Daoy (cell line): ENCODE measurements around the gene DAB2IP. TPM values are rescaled to one million over a fixed set of nuclear protein-coding genes. Genes with fewer than 3 reads are reported as not detected.
A peak's percentile ranks its signal among the peaks of the same experiment; 100 is the strongest.

Experiments used
- DNase-seq: peaks from one replicate; pipeline ENCODE4 v3.0.0-alpha.2; 2015; ENCODE audit warnings: low read depth
- total RNA-seq: library from RNA; depleted of rRNA; stranded (reverse); fragments of >200 nt; shearing (Covaris generic); gene quantifications from 2 replicates; pipeline ENCODE4 v1.2.3, GENCODE V29; 2014

The DAB2IP gene
- total RNA-seq, 1 experiment from 2014 or later: 15.9 TPM

DNA sequence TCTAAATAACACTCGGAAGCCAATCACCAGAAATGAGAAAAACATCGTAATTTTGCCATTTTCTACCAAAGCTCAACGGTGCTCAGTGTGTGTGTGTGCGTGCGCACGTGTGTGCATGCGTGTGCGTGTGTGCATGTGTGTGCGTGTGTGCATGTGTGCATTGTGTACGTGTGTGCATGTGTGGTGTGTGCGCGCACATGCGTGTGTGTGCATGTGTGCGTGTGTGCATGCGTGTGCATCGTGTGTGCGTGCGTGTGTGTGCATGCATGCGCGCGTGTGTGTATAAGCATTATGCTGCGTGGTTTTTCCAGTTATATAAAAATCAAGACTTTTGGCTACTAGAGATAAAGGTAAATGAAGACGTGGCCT lies 165.0 kb downstream of the DAB2IP start:
- no peak for DNase-seq

DNA sequence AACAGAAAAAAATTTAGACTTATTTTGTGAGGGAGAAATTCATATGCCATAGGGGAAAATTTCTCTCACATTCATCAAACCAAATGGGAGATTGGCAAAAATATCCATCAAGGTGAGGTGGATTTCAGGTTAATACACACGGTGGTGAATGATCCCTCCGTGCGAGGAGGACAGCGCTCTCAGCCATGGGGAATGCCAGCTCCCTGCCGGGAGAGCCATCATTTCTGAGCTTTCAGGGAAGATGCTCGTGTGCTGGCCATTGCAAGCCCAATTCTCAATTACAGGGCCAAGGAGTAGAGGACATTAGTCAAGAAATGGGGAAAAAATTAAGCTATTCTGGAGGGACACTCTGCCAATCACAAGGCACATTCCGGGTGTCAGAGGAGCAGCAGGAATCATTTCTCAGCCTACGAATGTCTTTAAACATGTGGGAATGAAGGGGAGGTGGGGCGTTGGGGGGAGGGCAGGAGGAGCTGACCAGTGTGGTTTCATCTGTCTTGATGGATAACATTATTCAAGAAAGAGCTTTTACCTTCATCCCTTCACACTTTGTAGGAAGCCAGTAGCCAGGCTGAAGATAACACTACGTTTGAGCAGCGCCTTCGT lies 165.5 kb downstream of the DAB2IP start:
- no peak for DNase-seq

DNA sequence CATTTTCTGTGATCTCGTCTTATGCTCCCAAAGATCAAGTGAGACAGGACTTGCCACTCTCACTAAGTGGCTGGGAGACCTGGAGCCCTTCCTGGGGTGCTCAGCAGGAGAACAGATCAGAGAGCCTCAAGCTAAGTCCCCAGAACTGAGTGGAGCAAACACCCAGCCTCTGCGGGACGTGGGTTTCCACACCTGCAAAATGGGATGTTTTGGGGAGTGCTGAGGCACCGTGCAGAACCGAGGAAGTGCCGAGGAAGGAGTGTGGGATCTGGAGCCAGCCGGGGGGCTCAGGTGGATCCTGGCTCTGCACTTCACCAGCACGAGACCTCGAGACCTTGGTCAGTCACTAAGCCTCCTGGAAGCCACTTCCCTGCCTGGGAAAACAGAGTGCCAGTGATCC lies 166.0 kb downstream of the DAB2IP start:
- DNase-seq: no peak

DNA sequence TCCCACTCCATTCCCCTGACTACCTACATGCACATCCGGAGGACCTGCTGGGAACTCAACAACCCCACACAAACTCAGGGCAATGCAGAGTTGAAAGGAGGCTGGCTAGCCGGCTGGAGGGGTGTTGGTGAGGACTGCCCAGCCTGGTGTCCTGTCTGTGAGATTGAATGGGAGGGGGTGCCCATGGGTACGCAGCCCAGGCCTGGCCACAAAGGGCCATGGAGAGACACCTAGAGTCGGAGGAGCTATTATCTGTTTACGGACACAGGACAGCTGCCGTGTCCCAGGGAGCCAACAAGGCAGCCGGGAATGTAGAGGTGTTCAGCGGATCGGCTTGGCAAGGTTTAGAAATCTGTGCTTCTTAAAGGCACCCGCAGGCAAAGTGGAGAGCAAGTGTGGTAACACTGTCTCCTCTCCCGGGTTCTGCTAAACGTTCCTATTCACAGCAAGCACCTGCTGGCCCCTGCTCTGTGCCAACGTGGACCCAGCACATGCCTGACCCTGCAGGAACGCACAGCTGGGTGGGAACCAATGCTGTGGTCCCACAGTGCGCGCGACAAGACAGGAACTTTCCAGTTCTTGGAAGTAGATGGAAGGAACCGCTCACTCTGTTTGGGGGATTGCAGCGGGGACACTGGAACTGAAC lies 166.7 kb downstream of the DAB2IP start:
- DNase-seq: no peak

DNA sequence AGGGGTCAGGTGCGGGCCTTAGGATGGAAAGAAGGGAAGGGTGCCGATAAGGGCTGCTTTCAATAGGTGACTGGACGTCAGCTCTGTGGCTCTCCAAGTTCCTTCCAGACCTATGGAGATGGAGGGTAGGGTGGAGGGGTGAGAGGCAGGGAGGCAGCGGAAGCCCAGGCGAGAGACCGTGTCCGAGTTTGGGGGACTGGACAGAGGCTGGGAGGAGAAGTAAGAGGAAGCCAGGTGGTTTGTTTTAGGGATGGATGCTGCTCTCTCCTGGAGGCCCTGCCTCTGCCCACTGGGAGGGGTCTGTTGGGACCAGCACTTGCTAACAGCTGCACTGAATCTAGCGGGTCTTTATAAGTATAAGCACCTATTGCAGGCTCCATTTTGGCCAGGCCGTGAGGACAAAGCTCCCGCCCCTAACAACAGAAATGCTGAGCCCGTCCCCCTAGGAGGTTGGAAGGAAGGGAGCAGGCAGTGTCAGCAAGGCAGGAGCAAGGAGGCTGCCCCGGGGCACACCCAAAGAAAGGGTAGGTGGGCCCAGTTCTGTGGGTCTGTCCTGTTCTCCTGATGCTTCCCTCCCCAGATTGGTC lies 167.5 kb downstream of the DAB2IP start:
- DNase-seq: no peak

DNA sequence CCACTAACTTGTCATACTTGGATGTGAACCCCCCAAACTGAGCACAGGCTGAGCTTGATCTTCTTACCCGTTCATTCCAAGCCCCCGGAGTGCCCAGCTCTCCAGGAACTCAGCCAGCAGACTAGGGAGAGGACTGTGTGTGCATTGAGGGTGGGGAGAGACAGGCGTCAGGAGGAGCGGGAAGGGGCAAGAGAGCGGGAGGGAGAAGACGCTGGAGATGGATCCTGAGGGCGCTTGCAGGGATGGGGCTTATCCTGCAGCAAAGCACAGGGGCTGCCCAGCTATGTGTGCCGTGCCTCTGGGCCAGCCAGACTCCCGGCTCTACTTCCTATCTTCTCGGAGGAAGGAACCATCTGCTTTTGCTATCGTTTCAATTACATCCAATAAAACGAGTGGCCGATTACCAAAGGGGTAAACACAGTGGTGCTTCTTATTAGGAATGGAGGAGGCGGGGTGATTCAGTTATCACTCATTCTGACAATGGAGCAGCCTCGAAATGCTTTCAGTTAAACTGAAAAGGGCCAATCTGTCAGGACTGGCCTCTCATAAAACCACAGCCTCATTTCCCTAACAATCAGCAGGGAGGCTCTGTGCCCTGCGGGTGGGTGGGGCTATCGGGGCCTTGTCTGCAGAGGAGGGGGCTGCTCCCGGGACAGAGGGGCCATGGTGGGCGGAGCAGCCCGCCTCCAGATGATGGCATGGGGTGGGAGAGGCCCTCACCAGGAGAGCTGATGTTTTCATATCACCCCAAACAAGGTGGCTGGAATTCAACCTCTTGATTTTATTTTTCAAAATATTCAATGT lies 168.2 kb downstream of the DAB2IP start:
- DNase-seq: peak; percentile 48

DNA sequence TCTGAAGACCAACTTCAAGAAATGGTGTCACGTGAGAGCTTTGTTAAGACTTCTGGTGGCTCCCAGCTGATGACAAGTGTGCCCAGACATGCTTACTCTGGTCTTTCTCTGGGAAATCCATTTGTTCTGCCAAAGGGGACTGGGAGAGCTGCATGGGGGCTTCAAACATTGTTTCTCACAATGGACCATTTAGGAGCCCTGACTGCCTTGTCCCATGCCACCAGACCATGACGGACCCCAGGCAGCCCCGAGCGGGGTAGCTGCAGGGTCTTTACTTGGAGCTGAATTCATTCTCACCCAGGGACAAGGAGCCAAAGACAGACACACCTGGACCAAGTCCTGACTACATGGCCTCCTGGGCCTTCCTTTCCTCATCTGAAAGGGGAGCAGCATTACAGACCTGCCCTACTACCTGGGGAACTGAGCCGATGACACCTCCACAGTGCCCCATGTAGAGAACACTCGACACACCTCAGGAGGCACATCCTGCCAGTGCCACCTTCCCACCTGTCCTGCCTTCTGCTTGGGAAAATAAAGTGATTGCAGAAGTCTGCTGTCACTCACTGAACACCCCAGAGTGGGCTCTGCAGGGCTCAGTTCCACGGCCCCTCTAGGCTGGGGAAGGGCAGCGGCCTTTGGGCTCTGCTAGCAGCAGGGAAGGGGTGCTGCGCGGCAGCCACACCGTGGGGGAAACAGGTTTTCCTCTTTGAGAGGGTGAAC lies 169.0 kb downstream of the DAB2IP start:
- no peak for DNase-seq

DNA sequence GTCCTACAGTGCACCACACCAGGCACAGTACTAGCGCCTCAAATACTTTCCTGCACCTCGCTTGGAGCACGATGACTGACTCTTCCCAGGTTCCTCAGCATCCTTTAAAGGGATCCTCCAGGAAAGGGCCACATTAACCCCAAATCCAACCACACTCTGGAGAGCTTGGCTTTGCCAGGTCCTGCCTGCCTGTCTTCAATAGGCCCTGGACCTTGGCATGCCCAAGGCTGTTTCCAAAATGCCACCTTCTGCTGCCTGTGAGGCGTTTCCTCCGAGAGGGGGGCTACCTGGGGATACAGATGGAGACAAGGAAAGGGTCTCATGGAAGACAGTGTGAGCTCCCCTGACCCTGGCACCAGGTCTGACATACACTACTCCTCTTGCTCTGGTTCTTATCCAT lies 169.9 kb downstream of the DAB2IP start:
- no peak for DNase-seq

DNA sequence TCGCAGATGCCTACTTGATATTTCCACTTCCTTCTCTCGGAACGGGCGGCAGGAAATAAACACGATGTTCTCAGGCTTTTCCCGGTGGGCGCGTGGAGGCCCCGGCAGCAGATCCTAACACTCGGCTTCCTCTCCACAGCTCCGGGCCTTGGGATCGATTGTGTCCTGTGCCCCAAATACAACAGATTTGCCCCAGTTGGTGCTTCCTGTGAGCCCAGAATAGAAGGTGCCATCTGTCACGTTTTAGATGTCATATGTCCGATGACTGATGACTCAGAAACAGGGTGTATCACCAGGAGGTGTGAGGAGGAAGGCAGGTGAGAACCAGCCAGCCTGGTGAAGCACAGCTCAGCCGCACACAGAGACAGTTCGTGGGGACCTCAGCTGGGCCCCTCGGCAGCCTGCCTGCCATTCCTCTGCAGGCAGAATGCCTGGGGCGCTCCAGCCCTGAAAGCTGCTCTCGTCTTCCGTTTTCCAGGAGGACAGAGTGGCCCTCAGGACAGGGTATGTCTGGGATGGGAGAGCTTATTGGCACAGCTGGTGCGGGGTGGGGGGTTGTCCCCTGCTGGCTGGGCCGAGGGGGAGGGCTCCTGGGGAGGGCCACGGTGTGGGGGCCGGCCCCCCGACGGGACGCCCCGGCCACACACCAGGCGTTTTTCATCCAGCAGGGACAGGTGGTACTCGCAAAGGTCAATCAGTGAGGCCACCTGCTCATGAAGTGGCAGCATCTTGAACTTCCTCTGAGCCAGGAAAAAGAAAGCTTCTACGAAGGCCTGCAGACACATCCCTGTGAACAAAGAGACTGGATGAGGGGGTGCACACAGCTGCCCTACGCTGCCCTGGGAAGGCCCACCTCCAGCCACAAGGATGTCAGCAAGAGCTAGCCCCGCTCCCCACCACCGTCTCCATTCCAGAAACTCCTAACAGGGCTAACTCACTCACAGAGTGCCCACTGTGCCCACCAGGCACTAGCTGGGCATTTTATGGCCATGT lies 171.0 kb downstream of the DAB2IP start:
- DNase-seq: no peak

DNA sequence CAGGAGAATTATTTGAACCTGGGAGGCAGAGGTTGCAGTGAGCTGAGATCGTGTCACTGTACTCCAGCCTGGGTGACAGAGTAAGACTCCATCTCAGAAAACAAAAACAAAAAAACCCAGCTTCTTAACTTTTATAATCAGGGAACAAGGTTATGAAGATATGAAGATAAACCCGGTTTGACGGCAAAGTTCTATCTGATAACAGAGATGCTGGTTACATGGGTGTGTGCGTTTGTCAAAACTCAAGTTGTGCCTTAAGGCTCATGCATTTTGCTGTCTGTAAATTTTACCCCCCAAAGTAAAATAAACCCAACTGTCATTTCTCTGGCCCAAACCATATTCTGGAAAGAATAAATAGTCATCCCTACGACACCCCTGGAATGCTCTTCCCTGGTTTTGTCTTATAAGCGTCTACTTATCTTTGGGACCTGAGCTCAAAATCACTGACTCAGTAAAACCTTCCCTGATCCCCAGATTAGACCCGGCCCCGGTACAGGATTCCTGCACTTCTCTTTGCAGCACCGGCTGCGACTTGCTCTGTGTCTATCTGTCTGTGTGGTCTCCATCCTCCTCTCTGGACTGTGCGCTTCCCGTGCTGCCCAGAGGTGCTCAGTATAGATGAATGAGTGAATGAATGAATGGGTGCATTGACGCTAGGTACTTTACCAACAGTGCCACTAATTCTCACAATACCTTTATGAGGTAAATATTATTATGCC lies 172.2 kb downstream of the DAB2IP start:
- no peak for DNase-seq

DNA sequence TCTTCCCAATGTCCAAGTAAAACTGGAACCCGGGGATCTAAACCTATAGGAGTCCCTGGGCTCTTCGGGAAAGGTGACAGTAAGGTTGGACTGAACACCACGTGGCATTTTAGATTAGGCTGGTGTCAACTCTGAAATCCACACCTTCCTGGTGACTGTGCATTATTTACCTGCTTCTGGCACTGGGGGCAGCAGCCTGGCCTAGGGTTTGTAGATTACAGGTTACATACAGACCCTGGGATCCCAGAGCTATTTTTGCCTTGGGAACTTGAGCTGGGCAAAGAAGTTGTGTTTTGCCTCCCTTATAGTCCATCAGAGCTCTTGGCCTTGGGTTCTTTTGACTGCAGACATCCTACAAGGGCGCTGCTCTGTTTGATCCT lies 173.2 kb downstream of the DAB2IP start:
- DNase-seq: no peak

DNA sequence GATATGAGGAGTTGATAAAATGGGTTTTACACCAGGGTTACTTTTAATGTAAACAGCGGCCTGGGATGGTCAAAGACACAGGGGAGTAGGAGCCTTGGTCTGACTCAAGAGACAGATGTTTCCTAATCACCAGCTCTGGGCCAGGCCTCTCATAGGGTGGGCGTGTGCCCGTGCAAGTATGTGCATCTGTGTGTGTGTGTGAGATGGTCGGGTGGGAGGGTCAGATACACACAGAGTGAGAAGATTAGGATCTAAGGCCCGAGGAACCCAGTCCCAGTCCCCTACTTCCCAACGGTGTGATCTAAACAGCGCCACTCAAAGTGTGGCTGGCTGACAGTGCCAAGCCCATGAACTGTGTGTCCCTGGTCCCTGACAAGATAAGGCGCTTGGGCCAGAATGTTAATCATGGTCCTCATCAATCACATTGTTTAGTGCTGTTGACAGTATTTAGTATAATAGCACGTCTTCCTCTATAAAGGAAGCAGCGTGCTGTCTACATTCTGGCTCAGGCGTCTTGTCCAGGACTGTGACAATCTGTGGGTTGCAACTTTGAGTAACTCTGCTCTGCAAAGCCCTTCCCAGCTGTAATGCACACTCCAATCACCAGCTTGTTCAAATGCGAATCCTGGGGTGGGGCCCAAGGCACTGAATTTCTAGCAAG lies 173.7 kb downstream of the DAB2IP start:
- DNase-seq: no peak

DNA sequence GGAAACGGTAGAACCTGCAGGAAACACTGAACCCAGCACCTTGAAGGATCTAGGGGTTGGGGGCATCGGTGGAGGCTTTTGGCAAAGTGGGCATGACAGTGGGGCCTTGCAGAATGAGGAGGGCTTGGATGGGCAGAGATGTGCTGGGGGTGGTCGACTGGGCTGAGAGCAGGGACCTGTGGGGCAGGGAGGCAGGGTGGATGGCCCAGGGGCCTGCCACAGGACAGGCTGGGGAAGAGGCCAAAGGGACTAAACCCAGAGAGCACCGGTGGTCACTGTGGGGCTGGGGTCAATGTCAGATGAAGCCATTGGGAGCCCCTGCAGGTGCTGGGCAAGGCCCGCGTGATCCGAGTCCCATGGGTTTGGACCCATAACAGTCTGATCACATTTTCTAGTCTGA lies 175.3 kb downstream of the DAB2IP start:
- no peak for DNase-seq

DNA sequence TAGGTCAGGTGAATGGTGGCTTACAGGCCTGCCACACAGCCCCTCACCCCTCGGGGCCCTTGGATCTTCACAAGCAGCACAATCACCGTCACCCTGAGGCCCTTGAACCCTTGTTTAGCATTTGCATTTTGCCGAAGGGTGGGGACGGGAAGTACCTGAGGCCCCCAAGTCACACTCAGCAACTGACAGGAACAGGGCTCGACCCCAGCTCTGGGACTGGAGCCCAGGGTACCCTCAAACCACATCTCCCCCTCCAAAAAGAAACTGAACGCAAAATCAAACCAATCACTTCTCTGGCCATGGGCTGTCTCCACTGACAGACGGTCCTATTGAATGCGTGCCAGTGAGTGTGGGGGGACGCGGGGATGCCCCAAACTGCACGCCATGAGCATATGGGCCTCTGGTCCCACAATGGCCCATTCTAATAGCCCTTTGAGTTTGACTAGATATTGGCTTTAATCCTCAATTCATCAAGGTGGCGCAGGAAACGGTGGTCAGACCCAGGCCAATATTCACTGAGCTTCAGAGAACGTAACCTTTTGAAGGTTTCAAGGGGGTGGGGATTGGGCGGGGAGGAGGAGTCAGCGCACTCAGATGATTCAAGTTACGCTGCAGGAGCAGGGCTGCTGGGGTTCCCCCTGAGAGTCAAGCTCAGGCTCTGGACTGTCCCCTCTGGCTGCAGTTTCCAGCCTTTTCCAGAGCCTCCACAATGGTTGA lies 176.0 kb downstream of the DAB2IP start:
- DNase-seq: no peak

DNA sequence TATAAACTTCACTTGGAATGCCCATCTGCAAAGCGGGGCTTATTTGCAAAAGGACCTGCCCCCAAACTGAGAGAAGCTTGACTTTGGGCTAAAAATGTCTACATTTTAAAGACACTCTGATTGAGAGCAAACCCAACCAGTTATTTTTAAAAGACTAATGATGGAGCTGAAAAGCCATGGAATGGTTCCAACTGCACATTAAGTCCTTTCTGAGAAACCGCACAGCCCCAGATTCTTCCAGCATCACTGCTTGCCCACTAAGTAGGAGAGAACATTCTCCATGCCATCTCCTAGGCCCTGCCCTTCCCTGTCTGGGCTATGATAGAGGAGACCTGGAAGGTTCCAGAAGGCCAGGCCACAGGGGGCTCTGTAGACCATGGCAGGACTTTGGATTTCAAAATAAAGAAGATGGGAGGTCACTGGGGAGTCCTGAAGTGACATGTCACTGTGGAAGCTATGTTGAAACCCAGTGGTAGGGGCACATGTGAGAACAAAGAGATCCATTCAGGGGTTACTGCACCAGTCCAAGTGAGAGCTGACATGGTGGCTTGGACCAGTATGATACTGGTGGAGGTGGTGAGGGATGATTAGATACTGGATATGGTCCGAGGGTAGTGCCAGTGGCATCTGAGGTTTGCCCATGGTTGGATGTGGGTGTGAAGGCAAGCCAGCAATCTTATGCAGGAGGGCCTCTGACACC lies 179.2 kb downstream of the DAB2IP start:
- DNase-seq: no peak

DNA sequence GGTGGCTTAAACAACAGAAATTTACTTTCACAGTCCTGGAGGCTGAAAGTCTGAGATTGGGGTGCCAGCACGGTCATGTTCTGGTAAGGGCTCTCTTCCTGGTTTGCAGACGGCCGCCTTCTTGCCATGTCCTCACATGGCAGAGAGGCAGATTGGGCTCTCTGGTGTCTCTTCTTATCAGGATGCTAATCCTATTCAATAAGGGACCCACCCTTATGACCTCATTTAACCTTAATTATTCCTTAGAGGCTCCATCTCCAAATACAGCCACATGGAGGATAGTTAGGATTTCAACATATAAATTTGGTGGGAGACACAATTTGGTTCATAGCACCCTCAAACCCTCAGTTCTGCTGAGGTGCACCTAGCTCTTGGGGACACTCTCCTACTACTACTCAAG lies 180.4 kb downstream of the DAB2IP start:
- no peak for DNase-seq

DNA sequence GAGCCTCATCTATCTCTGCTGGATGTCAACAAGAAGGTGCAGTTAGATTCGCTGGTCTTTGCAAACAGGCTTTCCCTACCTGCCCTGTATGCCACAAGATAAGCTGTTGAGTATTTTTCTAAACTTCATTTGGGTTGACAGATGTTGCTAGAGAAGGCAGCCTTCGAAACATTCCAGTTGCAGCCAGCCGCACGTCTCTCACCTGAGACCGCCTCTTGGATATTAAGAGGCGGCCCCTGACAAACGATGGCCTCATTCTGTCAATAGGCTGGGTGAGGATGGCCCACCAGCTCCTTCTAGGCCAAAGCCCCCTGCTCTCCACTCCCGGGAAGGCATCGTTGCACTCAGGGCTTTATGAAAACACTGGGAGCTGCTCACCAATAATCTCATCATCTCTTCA lies 181.6 kb downstream of the DAB2IP start:
- DNase-seq: no peak
